Measurements from ENCODE around the gene DEAF1.

DEAF1 gene

GRCh38 chr11:625636-626268, 69.3 kb downstream of the DEAF1 start:
- Histone ChIP-seq H3K9ac (ENCODE audit: low read depth, low read length, poor library complexity, severe bottlenecking) (no peak overlapping the region), H3F3A (ENCODE audit: low read depth) (no peaks in the 10 kb centered on the region), H3K4me3 (ENCODE audit: low read length, poor library complexity, severe bottlenecking) (no peak overlapping the region), H3K4me1 (ENCODE audit: insufficient read depth, low read length, poor library complexity, severe bottlenecking) (peaks cover 17% of the 10 kb centered on the region), H3K4me2 (ENCODE audit: low read depth, low read length, poor library complexity, severe bottlenecking) (no peak overlapping the region), H3K27me3 (ENCODE audit: insufficient read depth, low read length, poor library complexity, severe bottlenecking) (no peaks in the 10 kb centered on the region), H4K20me1 (ENCODE audit: insufficient read depth, low read length, poor library complexity, severe bottlenecking) (no peaks in the 10 kb centered on the region), H3K9me3 (ENCODE audit: insufficient read depth, low read depth, low read length) (no peaks in the 10 kb centered on the region), H2AFZ (ENCODE audit: low read length) (no peak overlapping the region), H3K9me2 (replicated peaks; ENCODE audit: low read depth, low read length) (no peaks in the 10 kb centered on the region), H3K36me3 (ENCODE audit: insufficient read depth, low read length) (no peaks in the 10 kb centered on the region), H3K79me2 (ENCODE audit: insufficient read depth, low read length) (no peaks in the 10 kb centered on the region)
- TF ChIP-seq CTCF (conservative IDR thresholded peaks at IDR 0.05; ENCODE audit: low read length) (no peak), EZH2phosphoT487 (IDR thresholded peaks at IDR 0.05; ENCODE audit: borderline replicate concordance) (no peak)

GRCh38 chr11:624705-625635, 70.1 kb downstream of the DEAF1 start, which contains the start of gene CDHR5:
Gene CDHR5 (minus strand): TSS chr11:624955. CDS start chr11:624902, 53 bp downstream.
- no peaks in the 10 kb centered on the region for H4K20me1 ChIP-seq (ENCODE audit: insufficient read depth, low read length, poor library complexity, severe bottlenecking)

More at GRCh38 chr11:624705-625635, 70.1 kb downstream of the DEAF1 start, which contains the start of gene CDHR5:
- Histone ChIP-seq H3K36me3 (ENCODE audit: insufficient read depth, low read length) (no peaks in the 10 kb centered on the region), H3K4me1 (ENCODE audit: insufficient read depth, low read length, poor library complexity, severe bottlenecking) (peaks cover 17% of the 10 kb centered on the region), H3K9me2 (replicated peaks; ENCODE audit: low read depth, low read length) (no peaks in the 10 kb centered on the region), H3K27me3 (ENCODE audit: insufficient read depth, low read length, poor library complexity, severe bottlenecking) (no peaks in the 10 kb centered on the region), H3K79me2 (ENCODE audit: insufficient read depth, low read length) (no peaks in the 10 kb centered on the region), H3K4me3 (ENCODE audit: low read length, poor library complexity, severe bottlenecking) (no peak within 1 kb of the TSS), H3K9me3 (ENCODE audit: insufficient read depth, low read depth, low read length) (no peaks in the 10 kb centered on the region), H2AFZ (ENCODE audit: low read length) (no peak within 1 kb of the TSS), H3K4me2 (ENCODE audit: low read depth, low read length, poor library complexity, severe bottlenecking) (no peak within 1 kb of the TSS), H3F3A (ENCODE audit: low read depth) (no peaks in the 10 kb centered on the region), H3K9ac (ENCODE audit: low read depth, low read length, poor library complexity, severe bottlenecking) (no peak within 1 kb of the TSS)
- TF ChIP-seq CTCF (conservative IDR thresholded peaks at IDR 0.05; ENCODE audit: low read length) (no peak), EZH2phosphoT487 (IDR thresholded peaks at IDR 0.05; ENCODE audit: borderline replicate concordance) (no peak)
